GM15510 (cell line): ENCODE measurements around the gene SLC5A9.

Experiments
- POLR2A ChIP-seq: IDR thresholded peaks from 3 replicates; pipeline ENCODE4 v1.6.1; 2011; ENCODE audit warnings: borderline replicate concordance; ENCODE audit not compliant: insufficient read length; ENCODE audit errors: extremely low read depth

The SLC5A9 gene

GRCh38 chr1:48222501-48223242 lies at the start of gene SLC5A9:
SLC5A9 (plus strand) TSS chr1:48222716; CDS start chr1:48222737, 21 bp downstream.
- no peak for TF ChIP-seq POLR2A

GRCh38 chr1:48175116-48175515 lies 47.4 kb upstream of the SLC5A9 start:
- TF ChIP-seq POLR2A, result no peak

GRCh38 chr1:48177257-48177656 lies 45.3 kb upstream of the SLC5A9 start:
- TF ChIP-seq POLR2A, result no peak

- TF ChIP-seq POLR2A, result no peak
These were observed 40.7 kb upstream of the SLC5A9 start for GRCh38 chr1:48181669-48182367.

- no peak for TF ChIP-seq POLR2A
These were observed 40.1 kb upstream of the SLC5A9 start for GRCh38 chr1:48182439-48182838.

GRCh38 chr1:48186306-48186839 lies 36.1 kb upstream of the SLC5A9 start:
- TF ChIP-seq POLR2A, result no peak

GRCh38 chr1:48187969-48188563 lies 34.5 kb upstream of the SLC5A9 start:
- no peak for TF ChIP-seq POLR2A

GRCh38 chr1:48190881-48191280 lies 31.6 kb upstream of the SLC5A9 start:
- TF ChIP-seq POLR2A, result no peak

GRCh38 chr1:48194801-48195200 lies 27.7 kb upstream of the SLC5A9 start:
- TF ChIP-seq POLR2A, result no peak

GRCh38 chr1:48196237-48196636 lies 26.3 kb upstream of the SLC5A9 start:
- no peak for TF ChIP-seq POLR2A

GRCh38 chr1:48198970-48199369 lies 23.5 kb upstream of the SLC5A9 start:
- TF ChIP-seq POLR2A, result no peak

- no peak for TF ChIP-seq POLR2A
These were observed 22.2 kb upstream of the SLC5A9 start for GRCh38 chr1:48200166-48200900.

GRCh38 chr1:48202030-48202752 lies 20.3 kb upstream of the SLC5A9 start:
- TF ChIP-seq POLR2A, result no peak

- no peak for TF ChIP-seq POLR2A
These were observed 19.1 kb upstream of the SLC5A9 start for GRCh38 chr1:48203287-48203900.
